Measurements from ENCODE around the gene SPTB.

SPTB gene

GRCh38 chr14:64849940-64850339 is 29.8 kb downstream of the SPTB start:
- Histone ChIP-seq H3K4me1 (peaks cover 7% of the 10 kb centered on the region), H3K27ac (no peak overlapping the region), H3K9me3 (ENCODE audit: control insufficient read depth, low read length) (no peaks in the 10 kb centered on the region), H3K9ac (no peak overlapping the region), H3K4me2 (ENCODE audit: low read length) (no peak overlapping the region), H3K36me3 (ENCODE audit: control insufficient read depth, insufficient read depth, low read length) (no peaks in the 10 kb centered on the region), H3K4me3 (ENCODE audit: low read depth, low read length) (no peak overlapping the region), H2AFZ (no peak overlapping the region), H3K27me3 (ENCODE audit: control insufficient read depth, insufficient read depth, low read length) (no peaks in the 10 kb centered on the region), H3K79me2 (peaks cover 36% of the 10 kb centered on the region)
- TF ChIP-seq CTCF (IDR thresholded peaks at IDR 0.05): no peak

- peaks cover 7% of the 10 kb centered on the region for H3K4me1 ChIP-seq
- H3K79me2 ChIP-seq: peaks cover 22% of the 10 kb centered on the region
- H3K27ac ChIP-seq: no peak overlapping the region
- no peaks in the 10 kb centered on the region for H3K36me3 ChIP-seq (ENCODE audit: control insufficient read depth, insufficient read depth, low read length)
- no peaks in the 10 kb centered on the region for H3K27me3 ChIP-seq (ENCODE audit: control insufficient read depth, insufficient read depth, low read length)
- no peak overlapping the region for H2AFZ ChIP-seq
- no peak overlapping the region for H3K9ac ChIP-seq
- H3K9me3 ChIP-seq (ENCODE audit: control insufficient read depth, low read length): no peaks in the 10 kb centered on the region
- no peak overlapping the region for H3K4me2 ChIP-seq (ENCODE audit: low read length)
- TF ChIP-seq CTCF (IDR thresholded peaks at IDR 0.05): no peak
- no peak overlapping the region for H3K4me3 ChIP-seq (ENCODE audit: low read depth, low read length)
These were observed 31.5 kb downstream of the SPTB start for GRCh38 chr14:64848239-64848638.

DNA sequence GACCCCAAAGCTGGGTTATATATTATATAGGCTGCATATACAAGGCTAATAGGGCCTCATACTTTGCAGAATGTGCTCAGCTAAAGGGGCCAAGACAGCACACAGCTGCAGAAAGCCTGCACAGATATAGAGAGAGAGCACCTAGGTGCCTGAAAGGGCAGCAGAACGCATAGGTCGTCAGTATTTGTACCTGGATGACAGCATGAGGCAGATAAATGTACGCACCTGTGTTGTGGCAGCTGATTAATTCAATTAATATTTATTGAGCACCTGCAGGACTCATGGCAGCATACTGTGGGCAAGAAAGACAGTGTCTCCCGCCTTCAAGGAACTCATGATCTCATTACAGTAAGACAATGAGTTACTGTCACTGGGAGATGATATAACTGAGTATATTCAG is 33.4 kb downstream of the SPTB start:
- H3K4me1 ChIP-seq: peaks cover 8% of the 10 kb centered on the region

GRCh38 chr14:64845878-64846277 is 33.8 kb downstream of the SPTB start:
- H3K27me3 ChIP-seq (ENCODE audit: control insufficient read depth, insufficient read depth, low read length): no peaks in the 10 kb centered on the region
- no peak for TF ChIP-seq CTCF (IDR thresholded peaks at IDR 0.05)
- H3K4me1 ChIP-seq: peaks cover 12% of the 10 kb centered on the region
- H2AFZ ChIP-seq: no peak overlapping the region
- H3K27ac ChIP-seq: no peak overlapping the region
- H3K9ac ChIP-seq: no peak overlapping the region
- no peaks in the 10 kb centered on the region for H3K9me3 ChIP-seq (ENCODE audit: control insufficient read depth, low read length)
- no peak overlapping the region for H3K4me3 ChIP-seq (ENCODE audit: low read depth, low read length)
- H3K79me2 ChIP-seq: peaks cover 9% of the 10 kb centered on the region
- H3K4me2 ChIP-seq (ENCODE audit: low read length): no peak overlapping the region
- H3K36me3 ChIP-seq (ENCODE audit: control insufficient read depth, insufficient read depth, low read length): no peaks in the 10 kb centered on the region

More for the DNA sequence above, 33.4 kb downstream of the SPTB start:
- no peak for TF ChIP-seq CTCF (IDR thresholded peaks at IDR 0.05)
- Histone ChIP-seq H3K9me3 (ENCODE audit: control insufficient read depth, low read length) (no peaks in the 10 kb centered on the region), H3K27me3 (ENCODE audit: control insufficient read depth, insufficient read depth, low read length) (no peaks in the 10 kb centered on the region), H3K79me2 (peaks cover 9% of the 10 kb centered on the region), H3K36me3 (ENCODE audit: control insufficient read depth, insufficient read depth, low read length) (no peaks in the 10 kb centered on the region), H2AFZ (no peak overlapping the region), H3K4me3 (ENCODE audit: low read depth, low read length) (no peak overlapping the region), H3K9ac (no peak overlapping the region), H3K4me2 (ENCODE audit: low read length) (no peak overlapping the region), H3K27ac (no peak overlapping the region)

DNA sequence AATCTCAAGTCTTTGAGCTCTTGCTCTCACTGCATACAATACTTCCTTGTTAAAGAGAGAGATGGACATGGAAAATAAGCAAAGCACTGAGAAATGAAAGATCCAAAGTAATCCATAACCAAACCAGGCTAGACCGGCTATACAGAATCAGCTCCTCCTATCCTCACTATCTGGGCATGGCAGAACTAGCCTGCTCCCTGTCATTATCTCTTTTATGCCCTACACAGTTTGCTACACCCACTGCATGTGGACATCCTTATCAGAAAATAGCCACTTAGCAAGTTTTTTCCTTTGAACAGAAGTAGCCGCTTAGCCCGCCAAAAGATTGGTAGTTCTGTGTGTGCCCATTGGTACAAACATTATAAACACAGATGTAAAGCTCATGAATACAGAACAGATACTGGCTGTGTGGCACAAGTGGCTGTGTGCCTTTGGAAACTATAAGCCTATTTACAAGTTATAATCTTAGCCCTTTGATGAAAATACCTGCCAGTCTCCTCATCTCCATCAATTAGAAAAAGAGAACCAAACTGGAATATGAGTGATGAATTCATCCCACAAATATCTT is 34.7 kb downstream of the SPTB start:
- Histone ChIP-seq H3K4me3 (ENCODE audit: low read depth, low read length) (no peak overlapping the region), H3K27ac (no peak overlapping the region), H3K4me2 (ENCODE audit: low read length) (no peak overlapping the region), H3K9me3 (ENCODE audit: control insufficient read depth, low read length) (no peaks in the 10 kb centered on the region), H3K79me2 (peaks cover 2% of the 10 kb centered on the region), H3K36me3 (ENCODE audit: control insufficient read depth, insufficient read depth, low read length) (no peaks in the 10 kb centered on the region), H2AFZ (no peak overlapping the region), H3K9ac (no peak overlapping the region), H3K27me3 (ENCODE audit: control insufficient read depth, insufficient read depth, low read length) (no peaks in the 10 kb centered on the region), H3K4me1 (peaks cover 16% of the 10 kb centered on the region)
- no peak for TF ChIP-seq CTCF (IDR thresholded peaks at IDR 0.05)

Measured in parathyroid adenoma (tissue), 2 donors.